ENCODE data around the gene ZDHHC11.
"Not testable (repeated sequence)": the region's sequence is repeated elsewhere in the genome, so short reads cannot be mapped to it uniquely, and the experiment has no call there.

The ZDHHC11 gene

GRCh38 chr5:759781-760362 lies 90.9 kb downstream of the ZDHHC11 start:
- DNase-seq (ENCODE audit: low spot score) = no peak

GRCh38 chr5:759111-759751 lies 91.6 kb downstream of the ZDHHC11 start:
- DNase-seq (ENCODE audit: low spot score) = no peak

GRCh38 chr5:758698-759053 lies 92.1 kb downstream of the ZDHHC11 start:
- DNase-seq (ENCODE audit: low spot score) = no peak

- DNase-seq (ENCODE audit: low spot score) = no peak
These were observed 92.7 kb downstream of the ZDHHC11 start for GRCh38 chr5:757931-758697.

GRCh38 chr5:757346-757930 lies 93.3 kb downstream of the ZDHHC11 start:
- no peak for DNase-seq (ENCODE audit: low spot score)

- no peak for DNase-seq (ENCODE audit: low spot score)
These were observed 93.9 kb downstream of the ZDHHC11 start for GRCh38 chr5:756865-757345.

- DNase-seq (ENCODE audit: low spot score) = no peak
These were observed 94.6 kb downstream of the ZDHHC11 start for GRCh38 chr5:756171-756570.

- not testable (repeated sequence) for DNase-seq (ENCODE audit: low spot score)
These were observed 96.6 kb downstream of the ZDHHC11 start for GRCh38 chr5:754143-754632.

GRCh38 chr5:753567-754142 lies 97.1 kb downstream of the ZDHHC11 start:
- DNase-seq (ENCODE audit: low spot score) = not testable (repeated sequence)

GRCh38 chr5:752532-753115 lies 98.2 kb downstream of the ZDHHC11 start:
- DNase-seq (ENCODE audit: low spot score) = not testable (repeated sequence)

- DNase-seq (ENCODE audit: low spot score) = not testable (repeated sequence)
These were observed 98.8 kb downstream of the ZDHHC11 start for GRCh38 chr5:751992-752391.

- DNase-seq (ENCODE audit: low spot score) = no peak
These were observed 99.3 kb downstream of the ZDHHC11 start for GRCh38 chr5:751496-751895.

- not testable (repeated sequence) for DNase-seq (ENCODE audit: low spot score)
These were observed 100.6 kb downstream of the ZDHHC11 start for GRCh38 chr5:750226-750625.

- no peak for DNase-seq (ENCODE audit: low spot score)
These were observed 101.6 kb downstream of the ZDHHC11 start for GRCh38 chr5:749101-749670.

- DNase-seq (ENCODE audit: low spot score) = not testable (repeated sequence)
These were observed 102.5 kb downstream of the ZDHHC11 start for GRCh38 chr5:748011-748980.

GRCh38 chr5:747303-747844 lies 103.4 kb downstream of the ZDHHC11 start:
- DNase-seq (ENCODE audit: low spot score) = not testable (repeated sequence)

- DNase-seq (ENCODE audit: low spot score) = no peak
These were observed 104.5 kb downstream of the ZDHHC11 start for GRCh38 chr5:746258-746761.

Measured in D341Med (cell line).